HG02840 (cell line): ENCODE results near the gene STK40.

Source experiments
- ATAC-seq: cut with Tn5 transposase; IDR thresholded peaks from one replicate; pipeline ENCODE4 v1.9.1; 2021; ENCODE audit warnings: mild to moderate bottlenecking, moderate library complexity, moderate number of reproducible peaks; ENCODE audit not compliant: unreplicated experiment, low FRiP score

Gene STK40

DNA sequence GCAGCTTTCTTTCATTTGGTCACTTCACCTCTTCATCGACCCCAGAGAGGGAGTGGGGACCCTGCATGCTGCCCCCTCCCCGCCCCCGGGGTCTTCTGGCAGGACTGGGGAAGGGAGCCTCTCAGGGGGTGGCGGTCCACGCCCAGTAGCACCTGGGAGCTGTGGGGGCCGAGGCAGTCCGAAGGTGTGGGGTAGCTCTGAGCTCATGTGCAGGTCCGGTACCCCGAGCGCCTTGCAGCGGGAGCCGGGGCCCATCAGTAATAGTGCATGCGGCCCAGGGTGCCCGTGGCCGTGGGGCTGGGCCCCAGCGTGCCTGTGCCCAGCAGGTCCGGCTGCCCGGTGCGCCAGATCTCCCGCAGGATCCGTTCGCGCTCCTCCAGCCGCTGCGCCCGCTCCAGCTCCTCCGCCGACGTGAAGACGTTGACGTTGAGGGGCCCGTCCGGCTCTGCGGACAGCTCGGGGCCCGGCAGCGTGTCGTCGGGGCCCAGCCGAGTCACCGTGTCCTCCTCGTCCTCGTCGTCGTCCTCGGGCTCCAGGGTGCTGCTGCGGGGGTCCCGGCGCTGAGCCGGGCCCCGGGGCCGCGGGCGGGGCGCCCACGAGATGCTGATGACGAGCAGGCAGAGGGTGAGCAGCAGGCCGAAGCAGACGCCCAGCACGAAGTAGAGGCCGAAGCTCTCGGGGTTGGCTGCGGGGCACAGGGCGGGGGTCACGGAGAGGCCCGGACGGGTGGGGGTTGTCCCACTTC lies 63.5 kb downstream of the STK40 start:
- no peak for ATAC-seq

DNA sequence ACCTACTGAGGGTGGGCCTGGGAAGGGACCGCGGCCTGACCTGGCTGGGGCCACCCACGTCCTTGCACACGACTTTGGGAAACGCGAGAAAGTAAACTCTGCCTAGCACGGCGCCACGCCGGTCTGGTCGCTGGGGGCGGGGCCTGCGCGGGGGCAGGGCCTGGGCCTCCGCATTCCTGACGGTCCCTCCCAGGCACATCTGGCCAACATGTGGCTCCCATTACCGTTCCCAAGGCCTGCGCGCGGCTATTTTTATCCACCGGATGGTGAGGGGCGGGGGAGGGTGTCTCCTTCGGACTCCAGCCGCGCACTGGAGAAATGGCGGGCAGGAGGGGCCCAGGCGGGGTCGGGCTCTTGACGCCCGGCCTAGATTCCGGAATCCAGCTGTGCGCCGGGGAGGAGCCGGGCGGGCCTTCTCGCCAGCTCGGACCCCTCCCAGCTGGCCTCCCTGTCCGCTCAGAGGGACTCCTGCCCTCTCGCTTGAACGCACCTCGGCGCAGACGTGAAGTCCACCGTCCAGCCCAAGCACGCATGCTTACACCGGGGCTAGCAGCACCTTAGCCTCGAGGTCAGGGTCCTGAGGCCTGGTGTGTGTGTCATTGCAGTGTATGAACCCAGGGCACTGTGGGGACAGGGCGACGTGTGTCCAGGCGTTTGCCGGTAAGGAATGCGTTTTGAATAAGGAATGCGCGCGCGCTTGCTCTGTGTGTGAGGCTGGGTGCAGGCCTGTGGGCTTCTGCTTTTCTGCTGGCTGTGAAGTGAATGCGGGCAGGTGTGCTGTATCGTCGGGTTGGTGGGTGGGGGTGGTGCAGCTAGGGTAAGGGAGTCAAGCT lies 64.4 kb downstream of the STK40 start:
- ATAC-seq, result no peak

DNA sequence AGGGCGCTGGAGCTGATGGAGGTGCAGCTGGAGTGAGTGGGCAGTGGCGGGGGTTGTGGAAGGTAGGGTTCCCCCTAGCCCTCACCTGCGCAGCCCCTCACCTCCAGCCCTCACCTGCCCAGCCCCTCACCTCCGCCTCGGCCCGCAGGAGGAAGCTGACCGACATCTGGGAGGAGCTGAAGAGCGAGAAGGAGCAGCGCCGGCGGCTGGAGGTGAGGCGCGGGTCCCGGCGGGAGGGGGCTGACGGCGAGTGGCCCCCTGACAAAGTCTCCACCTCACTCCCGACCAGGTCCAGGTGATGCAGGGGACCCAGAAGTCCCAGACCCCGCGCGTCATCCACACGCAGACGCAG lies 65.0 kb downstream of the STK40 start:
- no peak for ATAC-seq

DNA sequence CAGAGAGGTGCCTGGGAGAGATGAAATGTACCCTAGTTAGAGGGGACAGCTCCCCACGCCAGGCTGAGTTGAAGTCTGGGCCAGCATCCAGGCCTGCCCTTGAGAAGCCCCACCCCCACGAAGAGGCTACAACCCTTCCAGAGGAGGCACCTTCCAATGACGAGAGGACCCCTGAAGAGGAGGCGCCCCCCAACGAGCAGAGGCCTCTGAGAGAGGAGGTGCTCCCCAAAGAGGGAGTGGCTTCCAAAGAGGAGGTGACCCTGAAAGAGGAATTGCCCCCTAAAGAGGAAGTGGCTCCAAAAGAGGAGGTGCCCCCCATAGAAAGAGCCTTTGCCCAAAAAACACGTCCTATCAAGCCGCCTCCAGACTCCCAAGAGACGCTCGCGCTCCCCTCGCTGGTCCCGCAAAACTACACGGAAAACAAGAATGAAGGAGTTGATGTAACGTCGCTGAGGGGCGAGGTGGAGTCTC lies 65.4 kb downstream of the STK40 start:
- no peak for ATAC-seq

DNA sequence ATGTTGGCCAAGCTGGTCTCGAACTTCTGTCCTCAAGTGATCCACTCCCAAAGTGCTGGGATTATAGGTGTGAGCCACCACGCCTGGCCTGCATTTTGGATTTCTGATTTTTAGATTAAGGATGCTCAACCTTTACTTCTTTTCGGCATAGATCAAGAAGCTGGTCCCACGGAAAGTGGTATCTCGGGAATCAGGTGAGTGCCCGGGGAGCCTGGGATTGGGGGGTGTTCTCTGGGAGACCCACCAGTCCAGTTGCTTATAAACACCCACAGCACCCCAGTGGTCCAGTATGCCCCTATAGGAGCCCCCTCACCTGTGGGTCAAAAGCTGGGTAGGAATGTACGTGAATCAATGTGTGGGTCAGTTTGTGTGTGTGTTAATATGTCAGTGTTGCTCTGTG lies 76.3 kb downstream of the STK40 start:
- no peak for ATAC-seq

DNA sequence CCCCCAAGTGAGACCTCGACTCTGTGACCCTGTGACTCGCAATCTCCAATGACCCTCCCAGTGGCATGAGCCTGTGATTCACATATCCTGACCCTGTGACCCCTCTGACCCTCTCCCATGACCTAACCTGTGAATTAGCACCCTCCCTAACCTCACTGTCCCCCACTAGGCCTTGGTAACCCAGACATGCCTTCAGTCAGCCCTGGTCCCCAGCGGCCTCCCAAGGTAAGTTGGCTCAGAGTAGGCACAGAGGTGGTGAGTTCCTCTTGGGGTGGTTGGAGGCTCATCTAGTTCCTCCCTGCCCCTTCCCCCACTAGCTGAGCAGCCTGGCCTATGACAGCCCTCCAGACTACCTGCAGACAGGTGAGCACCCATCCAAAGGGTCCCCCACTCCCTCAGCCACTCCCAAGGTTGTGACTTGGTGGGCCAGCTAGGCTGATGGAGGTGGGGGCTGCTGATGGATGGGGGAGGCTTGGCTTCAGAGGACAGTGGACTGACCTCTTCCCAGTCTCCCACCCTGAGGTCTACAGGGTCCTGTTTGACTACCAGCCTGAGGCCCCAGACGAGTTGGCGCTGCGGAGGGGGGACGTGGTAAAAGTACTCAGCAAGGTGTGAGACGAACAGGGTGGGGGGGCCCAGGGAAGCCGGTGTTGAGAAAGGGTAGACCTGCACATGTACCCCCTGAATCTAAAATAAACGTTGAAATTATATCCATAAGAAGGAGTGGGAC lies 78.0 kb downstream of the STK40 start:
- ATAC-seq, result no peak

DNA sequence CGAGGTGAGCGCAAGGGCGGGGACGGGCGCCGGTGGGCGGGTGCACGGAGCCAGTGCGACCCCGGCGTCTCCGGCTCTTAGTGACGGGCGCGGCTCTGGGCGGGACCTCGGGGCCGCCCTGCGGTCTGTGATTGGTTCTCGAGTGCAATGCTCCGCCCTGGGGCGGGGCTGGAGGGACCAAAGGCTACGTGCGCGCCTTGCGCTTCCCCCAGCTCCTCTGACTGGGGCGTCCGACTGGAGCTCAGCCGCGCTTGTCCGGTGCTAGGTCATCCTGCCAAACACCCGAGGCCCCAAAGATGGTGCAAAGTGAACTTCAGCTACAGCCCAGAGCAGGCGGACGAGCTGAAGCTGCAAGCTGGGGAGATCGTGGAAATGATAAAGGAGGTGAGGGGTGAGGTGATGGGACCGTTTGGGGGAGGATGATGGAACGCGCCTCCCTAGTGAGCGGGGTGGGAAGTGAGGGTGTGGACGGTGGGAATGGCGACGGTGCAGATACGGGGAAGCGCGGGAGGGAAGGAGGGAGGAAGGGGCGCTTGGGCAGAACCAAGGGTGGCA lies 78.7 kb downstream of the STK40 start:
- ATAC-seq, result peak; percentile 87

DNA sequence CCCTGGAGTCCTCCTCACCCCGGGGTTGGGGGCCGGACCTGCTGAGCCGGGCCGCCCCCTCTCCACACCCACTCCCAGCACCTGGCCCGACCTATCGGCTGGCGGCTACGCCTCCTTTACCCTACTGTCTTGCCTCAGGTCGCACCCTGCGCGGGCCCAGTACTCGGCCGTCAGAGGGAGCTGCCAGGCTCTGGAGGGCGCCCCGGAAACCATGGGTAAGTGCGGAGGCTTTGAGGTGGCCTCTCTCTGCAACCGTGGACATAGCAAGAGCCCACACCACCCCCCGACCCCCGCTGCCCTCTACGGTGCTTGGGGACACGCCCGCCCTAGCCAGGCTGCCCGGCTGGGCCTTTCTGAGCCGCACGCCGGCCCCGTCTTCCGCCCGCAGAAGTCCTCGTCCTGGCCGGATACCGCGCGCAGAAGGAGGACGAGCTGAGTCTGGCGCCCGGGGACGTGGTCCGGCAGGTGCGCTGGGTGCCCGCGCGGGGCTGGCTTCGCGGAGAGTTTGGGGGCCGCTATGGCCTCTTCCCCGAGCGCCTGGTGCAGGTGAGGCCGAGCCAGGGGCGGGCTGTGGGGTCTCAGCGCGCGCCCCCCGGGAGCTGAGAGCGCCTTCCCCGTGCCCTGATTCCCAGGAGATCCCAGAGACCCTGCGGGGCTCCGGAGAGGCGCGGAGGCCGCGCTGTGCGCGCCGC lies 79.4 kb downstream of the STK40 start, which contains the start of gene SH3D21:
SH3D21 (plus strand) TSS at position 159 of the 692 bp plus-strand sequence; CDS start at position 212, 53 bp downstream.
- peak; percentile 32 for ATAC-seq

DNA sequence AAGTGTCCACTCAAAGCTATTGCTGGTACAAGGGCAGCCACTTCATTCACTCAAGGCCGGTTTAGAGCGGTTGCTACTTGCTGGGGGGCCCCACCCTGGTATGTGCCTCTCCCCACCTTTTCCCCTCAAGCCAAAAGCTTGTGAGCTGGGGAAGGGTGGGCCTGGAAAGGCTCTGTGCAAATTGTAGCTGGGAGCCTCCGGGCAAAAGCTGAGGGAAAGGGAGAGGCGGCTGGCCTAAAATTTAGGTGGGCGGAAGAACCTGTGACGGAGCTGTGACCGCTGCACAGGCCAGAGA lies 79.9 kb downstream of the STK40 start:
- no peak for ATAC-seq

DNA sequence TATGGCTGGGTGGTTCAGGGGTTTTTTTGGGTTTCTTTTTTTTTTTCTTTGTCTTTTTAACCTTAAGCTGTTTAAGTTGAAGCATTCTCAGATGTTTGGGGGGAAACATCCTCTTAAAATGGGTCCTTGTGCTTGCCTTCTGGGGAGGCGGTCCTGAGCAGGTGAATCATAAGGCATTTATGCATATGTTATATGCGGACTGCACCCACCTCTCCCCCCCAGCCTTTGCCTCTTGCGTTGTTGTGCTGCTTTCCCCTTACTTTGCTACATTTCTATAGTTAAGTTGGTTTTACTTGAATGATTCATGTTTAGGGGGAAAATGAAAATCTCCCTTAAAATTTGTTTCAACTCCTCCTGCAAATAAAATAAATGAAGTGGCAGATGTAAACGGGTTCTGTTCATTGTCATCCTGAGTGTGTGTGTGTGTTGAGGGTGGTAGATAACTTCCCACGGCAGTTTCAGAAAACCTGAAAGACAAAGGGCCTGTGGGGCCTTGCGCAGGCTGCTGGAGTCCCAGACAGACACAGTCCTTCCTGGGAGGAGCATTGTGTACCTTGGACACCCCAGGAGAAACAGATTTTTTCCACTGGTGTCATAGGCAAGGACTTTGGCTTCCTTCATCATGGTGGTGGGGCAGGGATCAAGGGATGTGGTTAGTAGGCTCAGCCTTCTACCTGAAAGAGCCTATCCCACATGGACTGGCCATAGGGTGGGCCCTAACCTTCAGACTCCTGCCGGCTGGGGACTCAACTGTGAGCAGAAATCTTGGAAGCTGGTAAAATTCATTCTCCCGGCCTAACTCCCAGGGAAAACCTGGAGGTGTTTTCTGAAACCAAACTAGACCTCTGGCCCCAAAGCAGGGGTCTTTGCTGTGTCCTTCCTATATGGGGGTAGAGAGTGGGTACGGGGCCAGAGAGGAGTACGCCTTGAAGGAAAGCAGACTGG lies 80.5 kb downstream of the STK40 start:
- ATAC-seq, result no peak

DNA sequence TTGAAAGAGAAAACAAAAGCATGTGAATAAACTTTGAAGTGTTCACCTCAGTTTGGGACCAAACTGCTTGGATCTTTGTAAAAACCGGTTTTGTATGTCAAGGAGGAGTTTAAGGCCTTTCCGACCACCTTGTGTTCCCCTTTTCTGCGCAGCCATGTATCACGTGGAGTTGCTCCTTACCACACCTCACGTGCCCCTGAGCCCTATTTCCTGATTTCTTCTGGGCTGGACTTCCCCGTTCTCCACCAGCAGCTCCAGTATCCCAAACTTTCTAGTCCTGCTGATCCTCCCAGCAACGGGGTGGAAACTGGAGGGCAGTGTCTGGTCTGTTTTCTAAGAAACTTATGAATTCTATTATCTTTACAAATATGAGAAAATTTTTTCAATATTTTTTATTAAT lies 81.2 kb downstream of the STK40 start:
- ATAC-seq, result no peak

DNA sequence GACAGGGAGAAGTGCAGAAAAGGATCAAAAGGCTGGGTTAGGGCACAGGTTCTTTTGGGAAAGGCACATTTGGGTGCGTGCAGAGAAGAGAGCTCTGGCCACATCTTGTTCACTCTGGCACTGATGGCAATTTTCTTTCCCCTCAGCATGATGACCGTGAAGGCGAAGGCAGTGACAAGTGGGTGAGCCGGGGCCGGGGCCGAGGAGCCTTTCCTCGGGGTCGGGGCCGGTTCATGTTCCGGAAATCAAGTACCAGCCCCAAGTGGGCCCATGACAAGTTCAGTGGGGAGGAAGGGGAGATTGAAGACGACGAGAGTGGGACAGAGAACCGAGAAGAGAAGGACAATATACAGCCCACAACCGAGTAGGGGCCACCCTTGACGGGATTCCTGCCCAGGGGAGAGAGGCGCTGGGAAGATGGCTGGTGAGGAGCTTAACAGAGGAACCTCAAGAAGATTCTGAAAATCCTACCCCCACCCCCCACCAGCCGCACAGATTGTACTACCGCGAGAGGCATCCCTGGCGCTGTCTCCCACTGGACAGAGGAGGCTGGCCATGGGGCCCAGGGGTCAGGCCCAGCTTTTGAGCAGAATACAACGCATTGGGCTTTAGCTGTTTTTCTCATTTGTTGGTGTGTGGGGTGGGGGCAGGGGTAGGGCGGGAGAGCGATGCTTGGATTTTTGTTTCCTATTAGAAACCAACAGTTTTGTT lies 81.9 kb downstream of the STK40 start:
- no peak for ATAC-seq

DNA sequence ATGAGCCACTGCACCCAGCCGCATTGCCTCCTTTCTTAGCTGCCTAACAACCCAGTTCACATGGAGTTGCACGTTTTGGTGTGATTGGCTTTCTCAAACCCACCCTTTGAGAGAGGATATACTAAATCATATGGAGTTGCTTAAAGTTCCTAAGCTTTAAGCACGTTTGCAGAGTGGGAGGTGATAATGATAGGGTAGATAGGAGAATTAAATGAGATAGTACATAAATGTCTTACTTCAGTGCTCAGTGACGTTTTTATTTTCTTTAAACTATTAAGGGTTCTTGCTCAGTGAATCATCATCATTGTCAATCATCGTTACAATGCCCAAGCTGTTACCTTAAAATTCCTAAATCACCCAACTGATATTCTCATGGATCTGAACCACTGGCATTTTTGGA lies 82.5 kb downstream of the STK40 start:
- no peak for ATAC-seq

DNA sequence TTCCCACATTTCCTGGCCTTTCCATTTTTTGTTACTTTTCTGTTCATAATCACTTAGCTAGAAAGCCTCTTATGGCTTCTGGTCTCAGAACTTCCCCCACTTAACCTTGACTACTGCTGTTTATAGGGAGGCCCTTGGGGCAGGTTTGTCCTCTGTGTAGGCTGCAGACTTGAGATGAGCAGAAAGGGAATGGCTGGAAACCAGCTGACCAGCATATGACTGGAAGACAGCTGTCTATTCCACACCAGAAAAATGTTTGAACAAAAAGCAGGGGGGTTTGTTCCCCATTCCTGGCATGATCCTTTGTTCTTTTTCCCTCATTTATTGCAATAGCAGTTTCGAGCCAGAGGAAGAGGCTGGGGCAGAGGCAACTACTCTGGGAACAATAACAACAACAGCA lies 84.5 kb downstream of the STK40 start:
- no peak for ATAC-seq

DNA sequence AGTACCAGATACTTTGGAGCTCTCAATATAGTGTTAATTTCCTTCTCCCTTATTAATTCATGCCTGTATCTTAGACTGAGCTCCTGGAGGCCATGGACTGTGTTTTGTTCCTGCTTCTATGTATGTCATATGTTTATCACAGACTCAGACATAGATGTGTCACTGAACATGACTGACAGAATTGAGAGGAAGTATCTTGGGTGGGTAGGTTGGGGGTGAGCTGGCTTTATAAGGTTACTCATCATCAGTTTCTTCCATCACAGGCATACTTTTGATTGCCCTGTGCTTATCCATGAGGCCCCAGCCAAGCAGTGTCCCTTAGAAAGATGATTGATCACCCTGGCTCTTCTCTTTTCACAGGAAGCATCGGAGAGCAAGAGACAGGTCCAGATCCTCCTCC lies 85.2 kb downstream of the STK40 start:
- ATAC-seq, result no peak

DNA sequence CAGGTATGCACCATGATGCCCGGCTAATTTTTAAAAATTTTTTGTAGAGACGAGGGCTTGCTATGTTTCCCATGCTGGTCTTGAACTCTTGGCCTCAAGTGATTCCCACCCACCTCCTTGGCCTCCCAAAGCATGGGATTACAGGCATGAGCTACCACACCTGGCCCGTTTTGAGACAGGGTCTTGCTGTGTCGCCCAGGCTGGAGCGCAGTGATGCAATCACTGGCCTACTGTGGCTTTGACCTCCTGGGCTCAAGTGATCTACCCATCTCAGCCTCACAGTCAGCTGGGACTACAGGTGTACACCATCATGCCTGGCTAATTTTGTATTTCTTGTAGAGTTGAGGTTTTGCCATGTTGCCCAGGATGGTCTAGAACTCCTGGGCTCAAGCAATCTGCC lies 87.1 kb downstream of the STK40 start:
- ATAC-seq, result no peak

DNA sequence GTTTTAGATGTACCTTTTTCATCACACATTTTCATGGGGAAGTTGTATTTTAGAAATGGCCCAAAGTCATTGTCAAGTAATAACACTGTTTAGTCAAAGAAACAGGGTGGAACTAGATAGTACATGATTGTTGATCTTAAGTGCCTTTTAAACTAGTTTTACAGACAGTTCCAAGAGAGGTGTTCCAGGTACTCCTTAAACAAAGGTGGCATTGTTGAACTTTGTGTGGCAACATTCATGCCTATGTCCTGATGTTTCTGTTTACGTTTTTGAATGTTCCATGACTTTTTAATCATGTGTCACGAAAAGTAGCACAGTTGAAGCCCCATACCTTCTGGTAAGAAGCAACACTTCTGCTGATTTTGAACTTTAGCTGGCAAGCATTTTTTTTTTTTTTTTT lies 88.7 kb downstream of the STK40 start:
- ATAC-seq, result no peak

DNA sequence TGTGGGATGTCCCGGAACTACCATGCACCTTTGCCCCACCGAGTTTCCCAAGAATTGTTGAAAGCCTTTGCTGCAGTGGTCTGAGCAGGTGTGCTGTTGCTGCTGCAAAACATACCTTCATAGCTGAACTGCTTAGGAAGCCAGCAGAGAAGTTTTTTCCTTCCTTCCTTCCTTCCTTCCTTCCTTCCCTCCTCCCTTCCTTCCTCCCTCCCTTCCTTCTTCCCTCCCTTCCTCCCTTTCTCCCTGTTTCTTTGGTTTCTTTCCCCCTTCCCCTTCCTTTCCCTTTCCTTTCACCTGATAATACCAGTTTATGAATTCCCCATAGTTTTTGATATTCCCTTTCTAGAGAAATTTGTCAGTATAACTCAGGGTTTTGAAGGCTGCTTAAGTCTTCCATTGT lies 90.3 kb downstream of the STK40 start:
- ATAC-seq, result no peak
